Measurements from ENCODE around the gene TMEM38B.

GRCh38 chr9:105678781-105679180 is 15.6 kb upstream of the TMEM38B start:
- TF ChIP-seq, protein P1, sequence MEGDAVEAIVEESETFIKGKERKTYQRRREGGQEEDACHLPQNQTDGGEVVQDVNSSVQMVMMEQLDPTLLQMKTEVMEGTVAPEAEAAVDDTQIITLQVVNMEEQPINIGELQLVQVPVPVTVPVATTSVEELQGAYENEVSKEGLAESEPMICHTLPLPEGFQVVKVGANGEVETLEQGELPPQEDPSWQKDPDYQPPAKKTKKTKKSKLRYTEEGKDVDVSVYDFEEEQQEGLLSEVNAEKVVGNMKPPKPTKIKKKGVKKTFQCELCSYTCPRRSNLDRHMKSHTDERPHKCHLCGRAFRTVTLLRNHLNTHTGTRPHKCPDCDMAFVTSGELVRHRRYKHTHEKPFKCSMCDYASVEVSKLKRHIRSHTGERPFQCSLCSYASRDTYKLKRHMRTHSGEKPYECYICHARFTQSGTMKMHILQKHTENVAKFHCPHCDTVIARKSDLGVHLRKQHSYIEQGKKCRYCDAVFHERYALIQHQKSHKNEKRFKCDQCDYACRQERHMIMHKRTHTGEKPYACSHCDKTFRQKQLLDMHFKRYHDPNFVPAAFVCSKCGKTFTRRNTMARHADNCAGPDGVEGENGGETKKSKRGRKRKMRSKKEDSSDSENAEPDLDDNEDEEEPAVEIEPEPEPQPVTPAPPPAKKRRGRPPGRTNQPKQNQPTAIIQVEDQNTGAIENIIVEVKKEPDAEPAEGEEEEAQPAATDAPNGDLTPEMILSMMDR (tag by site-specific recombination; IDR thresholded peaks at IDR 0.05): no peak
- TF ChIP-seq ZNF670 (tag by site-specific recombination; IDR thresholded peaks at IDR 0.05; ENCODE audit: low read depth) (no peak), PRDM1 (tag by site-specific recombination; IDR thresholded peaks at IDR 0.05) (no peak)
